HL-60/S4 treated with retinoic acid at 250 ng/mL for 4 days and 3 days (cell line): ENCODE results near the gene KLF15.

Experiments
- in situ Hi-C: fragments of 300-500 bp; cut with MboI; formaldehyde crosslinking; loops from 2 replicates; pipeline ENCODE4 v1.7.0; 2022; ENCODE audit warnings: low sequenced_read_pairs

Gene KLF15

DNA sequence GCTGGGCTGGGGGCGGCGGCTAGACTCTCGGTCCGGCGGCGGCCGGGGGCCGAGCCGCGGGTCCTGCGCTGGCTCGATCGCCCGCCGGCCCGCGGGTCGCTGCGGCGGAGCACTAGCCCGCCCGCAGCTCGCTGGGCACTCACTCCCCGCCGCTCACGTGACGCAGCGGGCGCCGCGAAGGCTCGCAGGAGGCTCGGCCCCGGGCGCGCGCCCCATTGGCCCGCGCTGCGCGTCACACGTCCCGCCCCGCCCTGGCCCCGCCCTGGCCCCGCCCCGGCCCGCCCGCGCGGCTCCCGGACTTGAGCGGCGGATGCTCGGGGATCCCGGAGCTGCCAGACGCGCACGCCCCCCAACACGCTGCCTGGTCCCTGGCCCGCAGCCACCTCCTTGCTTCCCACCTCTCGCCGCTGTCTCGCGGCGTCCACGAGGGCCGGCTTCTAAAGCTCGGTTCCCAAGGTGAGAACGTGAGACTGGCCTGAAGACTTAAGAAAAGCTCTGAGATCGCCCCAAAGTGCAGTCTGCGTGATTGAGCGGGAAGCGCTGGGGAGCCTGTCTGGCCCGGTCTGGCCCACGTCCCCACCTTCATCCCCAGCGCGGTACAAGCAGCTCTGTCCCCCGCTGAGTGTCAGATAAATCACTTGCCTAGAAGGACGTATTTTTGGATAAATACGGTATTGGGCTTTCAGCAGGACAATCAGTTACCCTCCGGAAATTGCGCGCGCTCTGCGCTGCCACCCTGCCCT, at the start of gene KLF15:
Gene KLF15, minus strand, starts transcription at position 114 of the 743 bp plus-strand sequence. CDS start 4,486 bp downstream, outside the sequence.
- in situ Hi-C loops = no loop called here

GRCh38 chr3:126406389-126407296, 49.4 kb upstream of the KLF15 start:
- in situ Hi-C loops = no loop called here

DNA sequence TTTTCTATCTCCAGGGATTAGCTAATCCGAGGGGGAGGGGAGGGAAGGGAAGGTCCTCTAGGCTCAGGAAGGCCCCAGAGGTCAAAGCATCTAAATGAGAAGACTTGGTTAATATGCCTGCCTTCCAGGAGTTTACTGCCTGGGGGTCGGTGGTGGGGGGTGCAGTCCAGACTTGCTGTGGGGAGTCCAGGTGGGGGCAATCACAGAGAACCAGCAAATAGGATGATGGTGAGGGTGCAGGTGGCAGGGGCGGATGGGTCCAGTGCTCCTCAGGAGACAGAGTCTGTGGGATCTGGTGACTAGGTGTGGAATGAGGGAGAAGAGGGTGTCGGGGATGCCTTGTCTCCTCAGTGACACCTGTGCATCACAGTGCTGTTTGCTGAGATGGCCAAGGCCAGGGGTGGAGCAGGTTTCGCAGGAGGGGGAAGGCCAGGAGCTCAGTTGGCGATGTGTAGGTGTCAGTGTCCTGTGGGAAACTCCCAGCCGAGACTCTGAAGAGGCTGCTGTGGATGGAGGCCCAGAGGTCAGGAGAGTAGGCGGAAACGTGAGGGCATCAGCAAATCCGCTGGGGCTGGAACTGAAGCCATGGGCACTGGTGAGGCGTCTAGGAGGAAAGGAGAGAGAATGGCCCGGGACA, 45.6 kb upstream of the KLF15 start:
- in situ Hi-C loops = no loop called here

DNA sequence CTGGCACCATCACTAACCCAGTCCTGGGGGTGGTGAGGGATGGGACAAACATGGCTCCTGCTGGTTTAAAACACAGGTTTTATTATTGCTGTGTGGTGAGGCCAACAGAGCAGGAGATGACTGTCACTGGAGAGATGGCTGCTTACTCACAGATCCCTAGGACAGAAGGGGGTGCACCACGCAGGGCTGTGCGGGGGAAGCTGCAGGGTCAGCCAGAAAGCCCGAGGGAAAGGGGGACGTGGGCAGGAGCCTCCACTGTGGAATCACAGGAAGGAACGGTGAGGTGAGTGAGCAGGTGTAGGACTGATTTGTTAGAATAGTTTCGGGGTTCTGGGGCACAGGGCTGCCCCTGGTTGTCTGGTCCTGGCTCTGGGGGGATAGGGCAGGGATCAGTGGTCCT, 45.0 kb upstream of the KLF15 start:
- in situ Hi-C loops = no loop called here

DNA sequence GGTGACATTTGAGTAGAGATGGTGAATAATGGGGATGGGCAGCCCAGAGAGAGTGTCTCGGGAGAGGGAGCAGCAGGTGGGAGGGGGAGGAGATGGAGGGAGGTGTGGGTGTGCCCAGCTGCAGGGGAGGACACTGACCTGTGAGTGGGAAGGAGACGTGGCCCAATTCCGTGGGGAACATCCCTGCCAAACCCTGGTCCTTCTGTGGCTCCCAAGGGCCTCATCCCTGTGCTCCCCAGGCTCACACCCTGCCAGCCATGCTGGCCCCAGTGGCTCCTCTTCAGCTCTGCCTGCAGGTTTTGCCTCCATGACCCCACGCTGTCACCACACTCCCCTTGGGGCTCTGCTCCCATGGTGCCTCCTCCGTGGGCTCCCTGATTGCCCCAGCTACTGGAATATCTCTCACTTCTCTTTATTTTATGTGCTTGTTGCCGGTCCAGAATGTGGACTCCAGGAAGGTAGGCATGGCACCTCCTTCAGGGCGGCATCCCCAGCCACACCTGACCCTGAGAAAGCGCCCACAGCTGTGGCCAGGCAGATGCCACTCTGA, 44.5 kb upstream of the KLF15 start:
- in situ Hi-C loops = no loop called here

DNA sequence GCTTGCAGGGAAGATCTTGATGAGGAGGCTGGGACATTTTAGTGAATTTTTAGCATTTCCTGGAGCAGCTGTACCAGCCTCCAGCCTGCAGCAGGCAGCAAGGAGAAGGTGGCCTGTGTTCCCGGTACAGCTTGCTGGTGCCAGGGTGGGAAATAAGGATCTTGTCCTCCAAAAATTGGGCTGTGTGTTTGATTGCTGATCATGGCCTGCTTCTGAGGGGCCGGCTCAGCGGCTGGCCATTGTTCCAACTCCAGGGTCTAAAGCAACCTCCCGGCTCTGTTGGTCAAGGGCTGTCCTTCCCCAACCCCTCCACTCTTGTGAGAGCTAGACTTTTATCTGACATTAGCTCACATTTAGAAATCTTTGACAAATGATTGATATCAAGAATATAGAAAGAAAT, 42.5 kb upstream of the KLF15 start:
- in situ Hi-C loops = no loop called here

- in situ Hi-C loops = no loop called here
Observed at GRCh38 chr3:126399351-126399735, 42.1 kb upstream of the KLF15 start.

GRCh38 chr3:126398423-126399350, 41.5 kb upstream of the KLF15 start:
- in situ Hi-C loops = no loop called here

DNA sequence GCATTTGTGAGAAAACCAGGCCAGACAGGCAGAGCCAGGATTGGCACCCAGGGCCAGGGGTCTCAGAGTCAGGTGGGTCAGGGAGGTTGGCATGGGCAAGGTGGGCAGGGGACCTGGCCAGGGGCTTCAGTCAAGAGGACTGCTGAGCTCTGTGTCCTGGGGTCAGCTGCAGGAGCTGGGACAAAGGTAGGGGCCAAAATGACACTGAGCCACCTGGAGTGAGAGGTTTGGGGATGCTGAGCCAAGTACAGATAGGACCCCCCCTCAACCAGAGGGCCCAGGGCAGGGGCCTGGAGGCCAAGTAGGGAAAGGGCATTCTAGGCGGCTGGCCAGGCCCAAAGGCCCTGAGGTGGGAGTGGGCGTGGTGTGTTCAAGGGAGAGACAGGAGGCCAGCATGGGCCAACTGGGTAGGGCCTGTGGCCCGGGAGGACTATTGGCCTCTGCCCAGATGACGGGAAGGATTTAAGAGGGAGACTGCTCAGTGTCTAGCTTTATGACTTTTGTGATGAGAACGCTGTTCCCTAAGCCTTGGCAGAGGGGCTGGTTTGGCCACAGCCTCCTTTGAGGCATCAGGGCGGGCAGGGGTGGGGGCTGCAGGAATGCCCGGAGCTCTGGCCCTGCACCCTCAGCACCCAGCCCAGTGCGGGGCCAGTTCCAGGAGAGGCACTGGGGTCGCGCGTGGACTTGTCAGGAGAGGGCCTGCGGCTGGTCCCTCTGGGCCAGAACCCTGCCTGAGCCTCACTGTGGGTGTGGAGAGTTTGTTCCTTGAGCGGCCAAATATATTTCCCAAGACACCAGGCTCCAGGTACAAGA, 40.6 kb upstream of the KLF15 start:
- in situ Hi-C loops = no loop called here

GRCh38 chr3:126396536-126396935, 39.3 kb upstream of the KLF15 start:
- in situ Hi-C loops = no loop called here

GRCh38 chr3:126395846-126396513, 38.8 kb upstream of the KLF15 start:
- in situ Hi-C loops = no loop called here

- in situ Hi-C loops = no loop called here
Observed at GRCh38 chr3:126394977-126395321, 37.7 kb upstream of the KLF15 start.

- in situ Hi-C loops = no loop called here
Observed at GRCh38 chr3:126394179-126394976, 37.2 kb upstream of the KLF15 start, which contains the start of gene CFAP100. TSS of gene CFAP100 (plus strand) at chr3:126394909. CDS start at chr3:126396001, 1,092 bp downstream.

- in situ Hi-C loops = no loop called here
Observed at GRCh38 chr3:126393563-126393962, 36.4 kb upstream of the KLF15 start.

DNA sequence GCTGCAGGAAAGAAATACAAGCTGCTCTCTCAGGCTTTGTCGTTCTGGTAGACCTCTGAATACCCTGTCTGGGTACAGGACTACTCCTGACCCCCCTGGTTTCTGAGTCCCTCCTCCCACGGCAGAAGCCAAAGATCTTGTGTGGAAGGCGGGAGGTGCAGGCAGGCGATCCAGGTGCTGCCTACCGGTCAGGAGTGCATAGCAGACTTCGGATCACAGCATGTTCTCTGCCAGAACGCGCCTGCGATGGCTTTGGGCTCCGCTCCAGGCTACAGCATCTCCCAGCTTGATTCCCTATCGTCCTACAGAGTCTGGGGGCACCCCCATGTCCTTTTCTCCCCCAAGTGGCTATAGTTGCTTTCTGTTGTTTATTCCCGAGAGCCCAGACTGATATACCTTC, 35.0 kb upstream of the KLF15 start:
- in situ Hi-C loops = no loop called here

- in situ Hi-C loops = no loop called here
Observed at GRCh38 chr3:126391631-126392030, 34.4 kb upstream of the KLF15 start.

GRCh38 chr3:126390751-126391150, 33.5 kb upstream of the KLF15 start:
- in situ Hi-C loops = no loop called here

DNA sequence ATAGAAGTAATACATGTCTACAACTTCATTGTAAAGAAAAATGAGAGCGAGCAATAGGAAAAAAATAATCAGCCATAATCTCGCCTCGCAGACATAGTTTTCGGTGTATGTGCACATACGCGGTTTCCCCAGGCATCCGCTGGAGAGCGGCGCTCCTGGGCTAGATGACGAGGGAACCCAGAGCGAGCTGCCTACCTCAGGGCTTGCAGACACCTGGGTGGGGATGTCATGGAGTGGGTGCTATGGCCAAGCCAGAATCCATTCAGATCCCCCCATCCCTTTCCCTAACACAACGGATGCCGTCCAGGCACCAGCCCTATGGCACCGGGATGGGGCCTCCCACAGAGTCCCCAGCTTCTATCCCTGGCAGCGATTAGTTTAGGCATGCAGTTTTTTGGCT, 33.0 kb upstream of the KLF15 start:
- in situ Hi-C loops = no loop called here
